Measurements from ENCODE around the gene SND1. TPM values are rescaled to one million over a fixed set of nuclear protein-coding genes. Genes with fewer than 3 reads are reported as not detected.

The SND1 gene
- total and polyA plus RNA-seq, 2 donors from 2014 or later, result 83.0 to 154 TPM

GRCh38 chr7:127937066-127937680, 285.2 kb downstream of the SND1 start:
- no peak for FAIRE-seq
- intact Hi-C loops (cut with DNase I), result no loop called here
- no peak for DNase-seq

GRCh38 chr7:127938588-127938987, 286.6 kb downstream of the SND1 start:
- Histone ChIP-seq H3K9ac (ENCODE audit: low read length in 3 of 3) (no peak overlapping the region), H3K4me1 (ENCODE audit: control insufficient read depth in 2 of 3, insufficient read depth in 2 of 3, low read depth in 1 of 3, low read length in 3 of 3) (peaks cover 0 to 4% (median 0%) of the 10 kb centered on the region in 3 donors), H3K36me3 (ENCODE audit: control insufficient read depth in 2 of 3, insufficient read depth in 3 of 3, low read length in 3 of 3) (no peaks in the 10 kb centered on the region), H3K27ac (ENCODE audit: low read depth in 2 of 2, low read length in 2 of 2) (no peak overlapping the region), H3K4me3 (ENCODE audit: low read length in 3 of 3) (no peak overlapping the region), H3K9me3 (ENCODE audit: control insufficient read depth in 2 of 3, insufficient read depth in 1 of 3, low read length in 3 of 3) (no peaks in the 10 kb centered on the region), H3K27me3 (ENCODE audit: control insufficient read depth, insufficient read depth, low read length) (no peaks in the 10 kb centered on the region)
- DNase-seq, result no peak
- intact Hi-C loops (cut with DNase I), result no loop called here
- no peak for FAIRE-seq
- no peak for TF ChIP-seq CTCF (IDR thresholded peaks at IDR 0.05; ENCODE audit: borderline replicate concordance, extremely low read depth, insufficient read depth)

More at GRCh38 chr7:127937066-127937680, 285.2 kb downstream of the SND1 start:
- Histone ChIP-seq H3K4me3 (ENCODE audit: low read length in 3 of 3) (no peak overlapping the region), H3K36me3 (ENCODE audit: control insufficient read depth in 2 of 3, insufficient read depth in 3 of 3, low read length in 3 of 3) (no peaks in the 10 kb centered on the region), H3K27ac (ENCODE audit: low read depth in 2 of 2, low read length in 2 of 2) (no peak overlapping the region), H3K9me3 (ENCODE audit: control insufficient read depth in 2 of 3, insufficient read depth in 1 of 3, low read length in 3 of 3) (no peaks in the 10 kb centered on the region), H3K4me1 (ENCODE audit: control insufficient read depth in 2 of 3, insufficient read depth in 2 of 3, low read depth in 1 of 3, low read length in 3 of 3) (peaks cover 0 to 4% (median 0%) of the 10 kb centered on the region in 3 donors), H3K9ac (ENCODE audit: low read length in 3 of 3) (no peak overlapping the region), H3K27me3 (ENCODE audit: control insufficient read depth, insufficient read depth, low read length) (no peaks in the 10 kb centered on the region)
- no peak for TF ChIP-seq CTCF (IDR thresholded peaks at IDR 0.05; ENCODE audit: borderline replicate concordance, extremely low read depth, insufficient read depth)

- H3K4me1 ChIP-seq (ENCODE audit: control insufficient read depth in 2 of 3, insufficient read depth in 2 of 3, low read depth in 1 of 3, low read length in 3 of 3), result peaks cover 0 to 4% (median 0%) of the 10 kb centered on the region in 3 donors
- H3K9me3 ChIP-seq (ENCODE audit: control insufficient read depth in 2 of 3, insufficient read depth in 1 of 3, low read length in 3 of 3), result no peaks in the 10 kb centered on the region
- no peak overlapping the region for H3K9ac ChIP-seq (ENCODE audit: low read length in 3 of 3)
- FAIRE-seq (no peak), DNase-seq (no peak)
- no peak for TF ChIP-seq CTCF (IDR thresholded peaks at IDR 0.05; ENCODE audit: borderline replicate concordance, extremely low read depth, insufficient read depth)
- H3K27me3 ChIP-seq (ENCODE audit: control insufficient read depth, insufficient read depth, low read length), result no peaks in the 10 kb centered on the region
- no peaks in the 10 kb centered on the region for H3K36me3 ChIP-seq (ENCODE audit: control insufficient read depth in 2 of 3, insufficient read depth in 3 of 3, low read length in 3 of 3)
- no peak overlapping the region for H3K4me3 ChIP-seq (ENCODE audit: low read length in 3 of 3)
- H3K27ac ChIP-seq (ENCODE audit: low read depth in 2 of 2, low read length in 2 of 2), result no peak overlapping the region
- intact Hi-C loops (cut with DNase I), result no loop called here
These were observed 288.6 kb downstream of the SND1 start for GRCh38 chr7:127940381-127941160.

Data from kidney (tissue), 14 donors.